Dedifferentiated amniotic fluid mesenchymal stem cell (primary cell): ENCODE results near the gene CP.
"Not testable (repeated sequence)": the region's sequence is repeated elsewhere in the genome, so short reads cannot be mapped to it uniquely, and the experiment has no call there.

Source experiments
- DNase-seq: peaks from one replicate; pipeline ENCODE4 v3.0.0-alpha.2; 2016; ENCODE audit errors: extremely low spot score

Gene CP

DNA sequence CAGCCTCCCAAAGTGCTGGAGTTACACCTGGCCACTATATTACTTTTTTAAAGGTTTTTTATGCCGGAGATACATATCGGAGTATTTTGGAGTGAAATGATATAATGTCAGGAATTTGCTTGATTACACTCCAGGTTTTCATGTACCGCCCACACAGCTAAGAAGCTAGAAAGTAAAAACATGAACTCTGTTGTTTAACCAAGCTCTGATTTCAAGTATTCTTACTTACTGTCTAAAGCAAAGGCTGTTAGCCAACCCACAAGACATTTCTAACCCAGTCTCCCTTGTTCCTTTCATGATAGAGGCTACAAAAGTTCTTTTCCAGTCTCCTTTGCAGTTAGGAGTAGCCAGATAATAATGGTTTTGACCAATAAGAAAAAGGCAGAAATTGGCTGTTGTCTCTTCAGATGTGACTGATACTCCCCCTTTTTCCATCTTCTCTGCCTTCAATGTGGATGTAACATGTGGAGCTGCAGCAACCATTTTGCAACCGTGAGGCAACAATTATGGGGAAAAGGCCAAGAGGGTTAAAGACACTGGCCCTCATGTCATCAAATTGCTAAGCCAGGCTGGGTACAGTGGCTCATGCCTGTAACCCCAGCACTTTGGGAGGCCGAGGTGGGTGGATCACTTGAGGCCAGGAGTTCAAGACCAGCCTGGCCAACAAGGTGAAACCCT, 6.1 kb upstream of the CP start:
- no peak for DNase-seq

DNA sequence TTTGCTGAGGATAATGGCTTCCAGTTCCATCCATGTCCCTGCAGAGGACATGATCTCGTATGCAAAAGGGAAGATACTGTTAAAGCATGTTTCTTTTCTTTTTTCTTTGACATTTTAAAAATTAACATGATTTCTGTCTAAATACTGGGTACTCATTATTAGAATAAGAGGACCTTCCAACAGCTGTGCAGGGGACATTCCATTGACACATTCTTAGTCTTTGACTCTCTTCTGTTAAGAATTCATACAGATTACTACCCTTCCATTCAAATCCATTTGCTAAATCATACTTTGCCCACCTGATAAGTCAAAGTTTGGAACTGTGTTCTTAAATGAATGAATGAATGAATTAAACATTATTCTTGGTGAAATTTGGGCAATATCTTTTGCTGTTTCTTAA, 5.1 kb upstream of the CP start:
- no peak for DNase-seq

DNA sequence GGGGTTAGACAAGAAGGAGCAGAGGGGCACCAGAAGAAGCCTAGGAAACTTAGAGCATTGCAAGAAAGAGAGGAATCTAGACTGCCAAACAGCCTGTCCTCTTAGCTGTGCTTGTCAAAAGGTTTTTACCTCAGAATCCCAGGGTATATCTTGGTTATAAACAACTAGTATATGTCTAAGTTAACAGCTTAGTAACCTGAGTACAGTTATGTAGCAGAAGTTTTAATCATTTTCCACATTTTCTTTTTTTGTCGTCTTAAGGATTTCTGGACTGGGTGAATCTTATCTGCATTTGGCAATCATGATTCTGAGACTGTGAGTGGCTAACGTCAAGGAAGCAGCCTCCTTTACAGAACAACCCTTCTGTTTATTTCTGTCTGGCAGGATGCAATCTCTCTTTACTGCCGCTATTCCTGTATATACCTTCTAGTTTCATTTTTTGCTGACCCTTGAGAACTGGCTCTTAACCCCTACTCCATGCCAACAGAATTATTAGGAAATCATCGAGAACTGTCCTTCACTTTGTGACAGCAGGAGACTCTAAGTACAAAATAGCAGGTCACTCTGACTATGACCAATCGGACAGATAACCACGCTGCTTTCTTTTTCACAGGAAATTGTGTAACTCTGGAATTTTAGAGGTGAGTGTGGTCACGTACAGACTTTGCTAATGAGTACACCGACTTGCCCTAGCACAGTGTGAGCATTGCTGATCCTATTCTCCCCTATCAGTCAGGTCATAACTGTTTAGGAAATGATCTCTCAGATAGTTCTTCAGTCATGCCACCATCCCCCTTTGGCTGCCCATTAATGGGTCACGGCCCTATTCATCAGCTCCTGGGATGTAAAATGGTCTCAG, 3.3 kb upstream of the CP start:
- peak; percentile 31 for DNase-seq

DNA sequence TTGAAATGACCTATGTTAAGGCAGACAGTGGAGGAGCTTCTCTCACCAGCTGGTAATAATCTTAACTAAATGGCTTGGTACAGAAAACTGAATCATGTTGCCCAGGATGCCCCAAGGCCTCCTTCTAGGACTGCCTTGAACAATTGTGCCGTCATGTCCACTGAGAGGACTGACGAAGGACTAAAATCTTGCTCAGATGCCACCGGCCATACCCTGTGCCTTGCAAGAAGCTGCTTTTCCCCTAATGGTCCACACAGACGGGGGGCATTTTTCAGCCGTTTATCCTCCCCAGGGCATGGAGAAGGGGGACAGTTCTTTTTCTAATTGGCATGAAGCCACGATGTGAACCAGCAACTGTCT, 1.8 kb upstream of the CP start:
- DNase-seq = no peak

DNA sequence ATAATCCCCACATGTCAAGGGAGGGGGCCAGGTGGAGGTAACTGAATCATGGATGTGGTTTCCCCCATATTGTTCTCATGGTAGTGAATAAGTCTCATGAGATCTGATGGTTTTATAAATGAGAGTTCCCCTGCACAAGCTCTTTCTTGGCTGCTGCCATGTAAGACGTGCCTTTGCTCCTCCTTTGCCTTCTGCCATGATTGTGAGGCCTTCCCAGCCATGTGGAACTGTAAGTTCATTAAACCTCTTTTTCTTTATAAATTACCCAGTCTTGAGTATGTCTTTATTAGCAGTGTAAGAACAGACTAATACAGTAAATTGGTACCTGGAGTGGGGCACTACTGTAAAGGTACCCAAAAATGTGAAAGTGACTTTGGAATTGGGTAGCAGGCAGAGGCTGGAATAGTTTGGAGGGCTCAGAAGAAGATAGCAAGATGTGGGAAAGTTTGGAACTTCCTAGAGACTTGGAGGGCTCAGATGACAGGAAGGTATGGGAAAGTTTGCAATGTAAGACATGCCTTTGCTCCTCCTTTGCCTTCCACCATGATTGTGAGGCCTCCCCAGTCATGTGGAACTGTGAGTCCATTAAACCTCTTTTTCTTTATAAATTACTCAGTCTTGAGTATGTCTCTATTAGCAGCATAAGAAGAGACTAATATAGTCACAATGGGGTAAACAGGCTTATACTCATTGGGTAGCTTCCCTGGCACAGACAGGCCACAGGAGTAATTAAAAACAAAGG, 2.1 kb downstream of the CP start:
- not testable (repeated sequence) for DNase-seq

DNA sequence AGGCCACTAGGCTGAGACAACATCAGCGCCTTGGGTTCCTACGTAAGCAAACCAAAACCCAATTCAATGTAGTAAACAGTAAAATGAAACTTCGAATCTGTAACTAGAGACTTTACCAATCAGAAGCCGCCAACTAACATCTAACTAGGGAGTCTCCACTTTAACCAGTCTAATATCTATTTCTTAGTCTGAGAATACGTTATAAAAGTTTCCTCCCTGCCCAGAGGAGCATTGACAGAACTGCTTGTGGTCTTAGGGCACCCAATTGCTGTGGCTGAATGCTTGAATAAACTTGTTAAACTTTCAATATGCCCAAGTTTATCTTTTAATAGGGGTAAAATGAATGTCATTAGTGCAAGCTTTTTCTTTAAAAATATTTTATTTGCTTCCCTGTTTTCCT, 4.3 kb downstream of the CP start:
- DNase-seq = no peak

DNA sequence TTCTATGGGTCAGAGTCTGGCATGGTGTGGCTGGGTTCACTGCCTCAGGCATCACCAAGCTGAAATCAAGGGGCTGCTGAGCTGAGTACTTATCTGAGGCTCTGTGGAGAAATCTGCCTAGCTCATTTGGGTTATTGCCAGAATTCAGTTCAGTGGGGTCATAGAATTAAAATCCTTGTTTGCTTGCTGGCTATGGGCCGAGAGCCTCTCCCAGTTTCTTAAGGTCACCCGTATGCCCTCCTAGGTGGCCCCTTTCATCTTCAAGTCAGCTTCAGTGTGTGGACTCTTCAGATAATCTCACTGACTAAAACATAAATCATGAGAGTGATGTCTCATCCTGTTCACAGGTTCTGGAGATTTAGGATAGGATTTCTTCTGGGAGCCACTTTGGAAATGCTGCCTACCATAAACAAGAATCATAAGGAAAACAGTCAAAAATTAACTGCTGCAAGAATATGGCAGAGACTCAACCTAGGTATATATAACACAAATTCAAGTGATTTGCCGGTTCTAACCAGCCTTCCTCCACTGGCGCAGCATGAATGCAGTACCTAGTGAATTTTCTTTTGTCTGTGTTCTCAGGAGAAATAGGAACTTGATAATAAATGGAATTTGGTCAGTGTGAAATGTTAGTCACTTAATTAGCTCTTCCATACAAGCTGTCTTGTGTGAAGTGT, 5.3 kb downstream of the CP start:
- DNase-seq = no peak

DNA sequence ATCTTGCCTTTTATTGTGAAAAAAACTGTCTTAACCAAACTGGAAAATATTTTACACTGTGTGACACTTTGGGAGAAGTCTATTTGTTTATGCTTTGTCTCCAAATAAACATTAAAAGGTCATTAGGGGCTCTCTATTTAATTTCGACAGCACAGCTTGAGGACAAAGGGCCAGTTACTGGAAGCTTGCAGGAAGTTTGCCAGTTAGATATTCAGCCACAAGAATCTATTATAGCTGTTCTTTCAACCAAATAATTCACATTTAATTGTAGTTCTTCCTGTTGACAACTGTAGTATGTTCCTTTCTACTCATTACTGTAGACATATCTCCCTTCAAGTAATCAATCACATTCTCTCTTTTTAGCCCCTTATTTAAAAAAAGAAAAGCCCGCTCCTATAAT, 6.1 kb downstream of the CP start:
- no peak for DNase-seq

DNA sequence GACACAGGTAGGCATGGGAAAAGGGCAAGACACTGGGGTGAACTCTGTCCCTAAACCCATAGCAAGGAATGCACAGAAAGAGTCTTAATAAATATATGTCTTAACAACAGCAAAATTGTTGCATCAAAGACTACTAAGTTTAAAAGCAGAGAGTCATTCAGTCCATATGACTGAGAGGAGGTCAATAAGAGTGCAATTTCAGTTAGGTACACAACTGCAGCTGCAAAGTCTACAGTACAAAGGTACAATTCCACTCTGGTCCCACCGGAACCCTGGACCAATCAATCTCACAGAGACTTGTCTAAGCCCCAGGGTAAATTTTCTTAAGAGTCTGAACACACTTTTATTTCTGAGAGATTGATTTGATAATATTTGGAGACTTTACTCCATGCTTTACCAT, 6.9 kb downstream of the CP start:
- DNase-seq = no peak

DNA sequence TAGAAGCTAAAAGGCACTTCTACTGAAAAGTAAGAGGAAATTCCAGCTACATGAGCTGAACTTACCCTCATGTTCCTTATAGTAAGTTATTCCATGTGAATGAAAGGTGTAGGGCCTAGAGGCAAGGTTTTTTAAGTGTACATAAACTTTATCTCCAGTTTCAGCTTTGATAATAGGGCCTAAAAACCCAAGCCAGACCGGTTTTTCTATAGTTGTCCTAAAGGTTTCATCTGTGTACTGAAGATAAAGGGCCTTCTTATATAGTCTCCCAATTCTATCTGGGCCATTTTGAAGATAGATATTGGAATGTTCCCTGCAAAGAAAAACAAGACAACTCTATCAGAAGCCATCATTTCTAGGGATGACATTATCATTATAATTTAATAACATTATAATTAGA, 9.2 kb downstream of the CP start:
- no peak for DNase-seq

DNA sequence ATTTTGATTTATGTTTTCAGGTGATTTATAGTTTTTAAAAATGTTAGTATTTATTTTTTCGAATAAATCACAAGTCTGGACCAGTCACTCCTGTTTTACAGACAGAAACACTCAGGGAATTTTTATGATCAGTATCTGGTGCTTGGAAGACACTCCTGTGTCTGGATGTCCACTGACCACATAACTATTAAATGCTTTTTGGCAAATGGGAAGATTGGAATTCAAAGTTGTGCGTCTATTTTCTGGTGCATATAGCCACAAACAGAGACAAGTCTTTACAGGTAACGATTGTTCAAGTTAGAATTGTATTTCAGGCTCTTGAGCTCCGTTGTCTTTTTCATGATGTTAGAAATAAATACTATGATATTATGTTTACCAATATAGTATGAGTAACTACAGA, 12.2 kb downstream of the CP start:
- no peak for DNase-seq

DNA sequence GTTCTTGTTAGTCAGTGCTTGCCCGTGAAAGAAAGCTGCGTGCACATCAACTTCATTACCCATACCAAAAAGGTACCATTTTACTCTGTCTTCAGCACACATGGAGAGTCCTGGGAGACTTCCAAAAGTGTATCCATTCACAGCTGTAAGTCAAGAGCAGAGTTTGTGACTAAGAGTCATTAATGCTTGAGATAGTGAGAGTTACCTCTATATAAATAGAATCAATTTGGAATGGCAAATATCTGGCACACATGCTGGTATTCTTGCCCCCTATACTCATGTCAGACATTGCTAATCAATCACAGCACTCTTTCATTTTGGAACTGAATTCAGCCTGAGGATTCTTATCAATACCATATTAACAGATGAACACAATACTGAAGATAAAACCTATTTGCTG, 14.2 kb downstream of the CP start:
- DNase-seq = no peak

DNA sequence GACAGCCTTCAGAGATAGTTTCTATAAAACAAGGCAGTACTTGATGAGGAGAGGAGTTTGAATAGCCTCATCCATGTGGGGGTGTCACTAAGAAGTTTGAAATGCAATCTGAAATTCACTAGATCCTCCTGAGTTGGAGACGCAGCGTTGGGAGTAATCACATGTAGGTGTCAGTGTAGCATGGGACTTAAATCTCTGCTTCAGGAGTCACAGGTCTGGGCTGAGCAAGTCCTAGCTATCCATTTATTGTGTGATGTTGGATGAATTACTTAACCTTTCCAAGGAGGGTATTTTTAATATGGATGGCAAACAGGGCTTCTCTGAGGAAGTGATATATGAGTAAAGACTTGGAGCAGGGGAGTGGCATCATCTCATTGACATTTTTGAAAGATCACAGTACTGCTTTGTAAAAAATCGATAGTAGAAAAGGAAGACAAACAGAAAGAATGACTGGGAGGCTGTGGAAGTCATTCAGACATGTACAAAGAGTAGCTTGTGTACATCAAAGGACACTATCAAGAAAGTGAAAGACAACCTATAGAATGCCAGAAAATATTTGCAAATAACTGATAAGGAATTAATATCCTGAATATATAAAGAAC, 17.1 kb downstream of the CP start:
- no peak for DNase-seq

DNA sequence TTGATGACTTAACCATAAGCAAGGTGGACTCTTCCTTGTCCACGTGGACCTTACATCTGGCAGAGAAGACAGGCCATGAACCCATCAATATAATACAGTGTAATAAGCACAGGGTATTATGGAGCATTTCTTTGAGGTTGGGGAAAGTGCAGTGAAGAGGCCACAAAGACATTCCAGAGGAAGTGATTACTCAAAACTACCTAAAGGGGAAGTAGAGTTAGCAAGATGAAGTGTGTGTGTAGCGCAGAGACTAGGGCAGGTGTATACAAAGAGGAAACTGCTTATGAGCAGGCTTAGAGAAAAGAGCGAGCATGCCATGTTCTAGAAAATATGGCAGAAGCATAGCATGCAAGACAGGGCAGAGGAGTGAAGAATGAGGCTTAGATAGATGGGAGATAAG, 17.9 kb downstream of the CP start:
- DNase-seq = no peak

DNA sequence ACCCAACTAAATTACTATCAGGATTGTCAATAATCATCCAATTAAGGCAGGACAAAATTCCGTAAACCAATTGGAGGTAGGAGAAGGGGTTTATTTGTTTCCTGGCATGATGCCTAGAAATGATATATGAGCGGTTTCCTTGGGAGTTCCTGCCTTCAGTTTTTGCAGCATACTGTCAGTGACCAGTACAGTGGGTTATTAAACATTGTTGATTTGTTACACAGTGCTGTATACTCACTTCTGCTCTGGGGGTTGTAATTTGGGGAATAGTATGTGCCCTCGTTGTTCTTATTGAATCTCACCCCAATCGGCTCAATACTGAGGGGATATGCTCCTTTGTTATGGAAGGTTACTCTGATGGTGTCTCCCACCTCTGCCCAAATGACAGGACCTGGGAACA, 22.2 kb downstream of the CP start:
- no peak for DNase-seq

DNA sequence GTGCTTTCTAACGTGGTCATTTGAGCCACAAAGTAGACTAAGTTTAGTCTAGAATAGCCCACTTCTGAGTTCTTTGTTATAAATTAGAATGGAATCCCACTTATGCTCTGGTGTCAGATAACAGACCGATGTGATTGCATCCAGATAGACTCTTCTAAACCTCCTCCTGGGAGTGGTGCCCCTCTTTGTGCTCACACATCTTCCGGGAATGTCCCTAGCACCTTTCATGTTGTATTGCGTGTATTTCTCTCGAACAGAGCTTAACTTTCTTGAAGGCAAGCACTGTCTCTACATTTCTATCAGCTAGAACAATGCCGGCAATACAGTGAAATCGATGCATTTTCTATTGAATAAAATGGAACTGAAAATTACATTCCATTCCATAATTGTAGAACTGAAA, 23.0 kb downstream of the CP start:
- no peak for DNase-seq

DNA sequence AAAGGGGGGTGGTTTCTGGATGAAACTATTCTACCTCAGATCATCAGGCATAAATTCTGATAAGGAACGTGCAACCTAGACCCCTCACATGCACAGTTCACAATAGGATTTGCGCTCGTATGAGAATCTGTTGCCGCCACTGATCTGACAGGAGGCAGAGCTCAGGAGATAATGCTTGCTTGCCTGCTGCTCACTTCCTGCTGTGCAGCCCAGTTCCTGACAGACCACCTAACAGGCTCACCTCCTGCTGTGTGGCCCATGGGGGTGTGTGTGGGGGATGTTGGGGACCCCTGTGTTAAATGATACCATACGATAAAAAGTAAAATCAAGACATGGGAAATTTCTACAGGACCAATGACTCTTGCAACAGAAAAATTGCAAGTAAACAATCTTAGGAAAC, 24.0 kb downstream of the CP start:
- DNase-seq = no peak

DNA sequence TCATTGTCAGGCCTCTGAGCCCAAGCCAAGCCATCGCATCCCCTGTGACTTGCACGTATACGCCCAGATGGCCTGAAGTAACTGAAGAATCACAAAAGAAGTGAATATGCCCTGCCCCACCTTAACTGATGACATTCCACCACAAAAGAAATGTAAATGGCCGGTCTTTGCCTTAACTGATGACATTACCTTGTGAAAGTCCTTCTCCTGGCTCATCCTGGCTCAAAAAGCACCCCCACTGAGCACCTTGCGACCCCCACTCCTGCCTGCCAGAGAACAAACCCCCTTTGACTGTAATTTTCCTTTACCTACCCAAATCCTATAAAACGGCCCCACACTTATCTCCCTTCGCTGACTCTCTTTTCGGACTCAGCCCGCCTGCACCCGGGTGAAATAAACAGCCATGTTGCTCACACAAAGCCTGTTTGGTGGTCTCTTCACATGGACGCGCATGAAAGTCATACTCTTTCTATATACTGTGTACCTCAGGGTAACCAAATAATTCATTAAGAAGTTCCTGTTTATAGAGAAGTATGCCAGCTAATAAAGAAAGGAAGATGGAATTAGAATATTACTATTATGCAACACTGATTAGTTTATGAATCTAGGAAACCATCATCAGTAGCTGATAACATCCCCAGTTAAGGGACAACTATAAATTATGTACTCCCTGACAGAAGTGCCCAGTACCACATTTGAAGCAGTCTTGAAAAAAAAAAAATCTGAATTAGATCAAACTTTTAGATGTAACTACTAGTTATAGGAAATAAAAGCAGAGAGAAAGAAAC, 24.6 kb downstream of the CP start:
- not testable (repeated sequence) for DNase-seq

DNA sequence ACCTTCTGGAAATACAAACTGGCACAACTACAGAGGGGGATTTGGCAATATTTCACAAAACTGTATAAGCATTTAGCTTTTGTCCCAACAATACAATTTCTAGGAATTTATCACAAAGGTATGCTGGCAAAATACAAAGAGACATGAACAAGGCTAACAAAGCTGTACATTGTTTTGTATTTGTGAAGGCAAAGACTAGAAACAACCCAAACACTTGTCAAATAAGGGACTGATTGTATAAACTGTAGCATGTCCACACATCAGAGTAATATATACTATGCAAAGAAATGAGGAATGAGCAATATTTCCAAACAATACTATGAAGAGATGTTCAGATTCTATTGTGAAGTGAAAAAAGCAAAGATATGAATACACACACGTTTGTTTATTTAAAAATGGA, 26.4 kb downstream of the CP start:
- no peak for DNase-seq

DNA sequence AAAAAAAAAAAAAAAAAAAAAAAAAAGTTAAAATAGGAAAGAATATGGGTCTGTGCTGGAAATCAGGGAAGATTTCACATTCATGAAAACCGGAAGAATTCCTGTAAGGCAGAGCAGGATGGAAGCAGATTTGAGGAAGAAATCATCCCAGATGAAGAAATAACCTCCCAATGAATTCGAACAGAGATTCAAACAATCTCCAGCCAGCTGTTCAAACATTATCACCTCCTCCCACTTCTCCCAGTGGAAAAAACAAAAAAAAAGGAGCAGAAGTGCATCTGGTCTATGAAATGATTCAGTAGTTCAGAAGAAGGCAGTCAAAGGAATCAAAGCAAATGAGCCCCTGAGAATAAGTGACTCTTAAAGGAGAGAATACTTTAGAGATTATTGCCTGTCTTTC, 33.1 kb downstream of the CP start:
- DNase-seq = no peak

DNA sequence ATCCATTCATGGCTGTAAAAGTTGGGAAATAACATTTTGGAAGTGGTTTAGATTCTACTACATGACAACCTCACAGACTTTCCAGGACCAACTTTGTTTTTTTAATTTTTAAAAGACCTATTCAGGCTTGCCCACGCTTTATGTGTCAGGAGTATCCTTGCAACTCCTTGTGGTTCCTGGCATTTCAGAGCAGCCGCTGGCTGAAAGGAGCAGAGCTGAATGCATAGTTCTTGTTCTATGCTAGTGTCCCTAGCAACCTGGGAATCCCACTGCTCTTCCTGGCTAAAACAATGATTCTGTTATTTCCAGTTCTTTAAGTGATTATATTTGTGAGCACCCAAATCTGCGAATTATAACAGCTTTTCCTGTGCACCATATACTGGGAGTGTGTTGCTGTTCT, 34.9 kb downstream of the CP start:
- DNase-seq = no peak
